HG03520 (cell line): ENCODE results near the gene RPP25L.

ENCODE experiments used
- ATAC-seq: cut with Tn5 transposase; IDR thresholded peaks from one replicate; pipeline ENCODE4 v1.9.1; 2021; ENCODE audit warnings: mild to moderate bottlenecking, moderate library complexity; ENCODE audit not compliant: unreplicated experiment

Gene RPP25L

GRCh38 chr9:34588671-34589635, 22.9 kb downstream of the RPP25L start:
- ATAC-seq: no peak

GRCh38 chr9:34587271-34587670, 24.6 kb downstream of the RPP25L start:
- ATAC-seq: no peak

DNA sequence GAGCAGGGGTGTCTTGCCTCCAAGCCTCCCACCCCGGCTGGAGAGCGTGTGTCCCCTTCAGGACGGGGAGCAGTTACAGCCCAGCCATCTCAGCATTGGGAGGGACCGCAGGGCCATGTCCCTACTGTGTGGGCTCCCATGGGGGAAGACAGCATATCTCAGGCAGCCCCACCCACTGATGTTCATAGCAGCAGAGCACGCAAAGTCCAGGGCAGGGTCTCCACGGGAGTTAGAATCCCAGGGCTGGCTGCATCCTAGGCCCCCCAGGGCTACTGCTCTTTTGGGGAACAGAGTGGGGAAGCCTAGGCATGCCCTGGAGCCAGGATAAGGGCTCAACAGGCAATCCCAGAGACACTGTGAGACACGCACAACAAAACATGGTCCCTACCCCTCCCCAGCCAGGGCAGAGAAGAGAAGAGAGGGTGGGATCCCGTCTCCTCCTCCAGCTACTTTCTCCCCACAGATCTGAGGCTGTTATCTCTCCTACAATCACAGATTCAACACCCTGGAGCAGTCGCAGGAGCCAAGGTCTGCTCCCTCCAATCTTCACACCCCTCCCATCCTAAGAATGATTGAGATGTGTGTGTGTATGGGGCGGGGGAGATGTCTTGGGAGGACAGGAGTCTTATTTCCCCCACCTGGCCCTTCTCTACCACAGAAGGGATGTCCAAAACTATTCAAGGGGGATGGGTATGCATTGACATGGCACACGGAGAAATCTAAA, 25.8 kb downstream of the RPP25L start:
- no peak for ATAC-seq

- ATAC-seq: no peak
Observed at GRCh38 chr9:34584970-34585369, 26.9 kb downstream of the RPP25L start.

DNA sequence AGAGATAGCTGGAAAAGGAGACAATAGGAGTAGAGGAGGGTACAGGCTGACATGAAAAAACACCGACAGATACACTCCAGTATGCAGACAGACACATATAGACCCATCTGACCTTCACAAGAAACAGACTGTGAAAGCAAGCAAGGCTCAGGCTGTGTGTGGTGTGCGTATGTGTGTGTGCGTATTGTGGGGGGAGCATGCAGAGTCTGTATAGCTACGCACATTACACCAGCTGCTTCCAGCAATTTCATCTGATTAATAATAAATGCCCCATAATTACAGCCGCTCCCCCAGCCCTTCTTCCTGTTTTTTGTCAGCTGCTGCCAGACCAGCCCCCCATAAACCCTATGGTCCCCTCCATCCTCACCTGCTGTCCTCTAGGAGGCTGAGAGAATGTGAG, 29.1 kb downstream of the RPP25L start:
- no peak for ATAC-seq

- ATAC-seq: no peak
Observed at GRCh38 chr9:34581318-34581717, 30.6 kb downstream of the RPP25L start.

GRCh38 chr9:34580358-34580757, 31.5 kb downstream of the RPP25L start:
- no peak for ATAC-seq

- ATAC-seq: no peak
Observed at GRCh38 chr9:34579808-34580163, 32.1 kb downstream of the RPP25L start.

DNA sequence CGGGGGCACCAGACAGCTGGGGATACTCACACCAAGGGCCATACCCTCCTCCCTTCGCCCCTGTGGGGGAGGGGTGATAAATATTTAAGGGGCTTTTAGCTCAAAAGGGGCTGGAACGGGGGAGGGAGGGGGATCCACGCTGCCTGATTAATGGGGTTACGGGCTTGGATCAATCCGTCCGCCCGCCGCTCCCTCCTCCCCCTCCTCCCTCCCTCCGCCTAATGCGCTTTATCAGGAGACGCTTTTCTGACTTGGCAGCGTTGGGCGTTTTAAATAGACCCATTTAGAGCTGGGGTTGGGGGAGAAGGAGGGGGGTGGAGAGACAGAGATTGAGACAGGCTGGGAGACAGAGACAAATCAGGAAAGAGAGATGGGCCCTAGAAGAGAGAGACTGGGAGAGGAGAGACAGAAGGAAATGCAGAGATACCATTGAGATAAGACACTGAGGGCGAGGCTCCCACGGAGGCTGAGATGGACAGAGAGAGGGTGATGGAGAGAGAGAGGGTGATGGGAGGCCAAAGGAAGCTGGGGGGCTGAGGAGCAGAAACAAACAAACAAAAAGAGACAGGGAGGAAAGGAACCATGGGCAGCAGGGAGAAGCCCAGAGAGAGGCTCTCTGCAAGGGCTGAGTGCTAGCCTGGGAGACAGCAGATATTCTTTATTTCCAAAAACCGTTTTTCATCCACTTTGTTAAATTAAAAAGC, 32.6 kb downstream of the RPP25L start:
- no peak for ATAC-seq

DNA sequence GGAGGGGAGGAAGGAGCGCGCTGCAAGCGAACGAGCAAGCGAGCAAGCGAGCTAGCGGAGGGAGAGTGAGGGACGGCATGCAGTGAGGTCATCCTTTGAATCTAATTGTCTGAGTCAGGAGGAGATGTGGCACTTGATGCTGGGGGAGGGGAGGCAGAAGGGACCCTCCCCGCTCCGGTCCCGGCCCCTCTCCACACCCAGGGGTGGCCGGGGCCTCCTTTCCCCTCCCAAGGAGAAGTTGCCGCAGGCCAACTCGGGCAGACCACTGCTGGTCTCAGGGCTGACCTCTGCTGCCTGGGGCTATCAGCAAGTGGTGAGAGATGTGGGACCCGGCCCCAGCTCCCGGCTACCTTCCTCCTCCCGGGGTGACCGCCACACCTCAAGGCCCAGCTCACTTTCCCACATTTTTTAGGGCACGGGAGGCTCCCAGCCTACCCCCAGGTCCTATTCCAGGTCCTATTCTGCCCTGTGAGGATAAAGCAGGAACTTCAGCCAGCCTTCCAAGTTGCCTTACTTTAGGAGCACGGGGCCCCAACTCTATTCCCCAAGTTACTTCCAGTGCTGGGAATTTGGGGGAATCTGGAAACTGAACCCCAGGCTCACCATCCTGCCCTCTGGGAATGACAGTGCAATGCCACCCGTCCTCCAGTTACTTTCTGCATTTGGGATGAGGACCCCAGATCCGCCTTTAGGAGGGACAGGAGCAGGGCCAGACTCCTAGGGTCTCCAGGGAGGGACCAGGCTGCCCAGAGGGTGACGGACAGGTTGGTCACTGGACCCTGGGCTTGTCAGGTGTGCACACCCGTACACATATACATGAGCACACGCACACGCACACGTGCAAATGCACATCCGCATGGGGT, 33.4 kb downstream of the RPP25L start:
- no peak for ATAC-seq

DNA sequence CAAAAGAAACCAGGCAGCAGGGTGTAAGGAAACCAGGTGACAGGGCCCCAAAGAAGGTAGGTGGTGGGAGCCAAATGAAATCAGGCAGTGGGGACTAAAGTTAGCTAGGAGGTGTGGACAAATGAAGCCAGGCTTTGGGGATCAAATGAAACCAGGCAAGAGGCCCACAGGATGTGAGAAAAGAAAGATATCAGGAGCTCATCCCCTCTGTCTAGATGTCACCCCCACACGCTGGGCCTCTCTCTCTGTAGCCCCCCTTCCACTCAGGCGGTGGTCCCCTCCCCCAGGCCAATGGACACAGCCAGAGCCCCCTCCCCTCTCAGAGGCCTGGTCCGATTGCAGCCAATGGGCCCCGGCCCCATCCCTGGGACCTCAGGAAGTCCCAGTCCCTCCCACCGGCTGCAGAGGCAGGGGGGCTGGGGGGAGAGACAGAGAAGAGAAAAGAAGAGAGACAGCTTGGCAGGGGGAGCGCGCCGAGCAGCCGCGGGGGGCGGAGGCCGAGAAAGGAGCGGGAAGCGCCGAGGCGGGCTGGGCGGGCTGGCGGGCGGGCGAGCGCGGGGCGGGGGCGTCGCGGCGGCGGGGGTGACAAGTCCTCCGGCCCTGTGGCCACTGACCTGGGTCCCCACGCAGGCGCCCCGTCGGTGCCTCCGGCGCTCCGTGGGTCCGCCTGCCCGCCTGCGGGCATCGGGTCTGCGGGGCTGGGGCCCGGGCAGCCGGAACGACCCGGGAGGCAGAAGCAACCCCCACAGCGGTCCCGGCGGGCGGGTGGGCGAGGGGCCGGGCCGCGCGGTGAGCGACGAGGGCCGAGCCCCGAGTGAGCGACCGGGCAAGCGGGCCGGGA, 34.3 kb downstream of the RPP25L start:
- no peak for ATAC-seq

GRCh38 chr9:34576597-34577399, 35.1 kb downstream of the RPP25L start:
- no peak for ATAC-seq

DNA sequence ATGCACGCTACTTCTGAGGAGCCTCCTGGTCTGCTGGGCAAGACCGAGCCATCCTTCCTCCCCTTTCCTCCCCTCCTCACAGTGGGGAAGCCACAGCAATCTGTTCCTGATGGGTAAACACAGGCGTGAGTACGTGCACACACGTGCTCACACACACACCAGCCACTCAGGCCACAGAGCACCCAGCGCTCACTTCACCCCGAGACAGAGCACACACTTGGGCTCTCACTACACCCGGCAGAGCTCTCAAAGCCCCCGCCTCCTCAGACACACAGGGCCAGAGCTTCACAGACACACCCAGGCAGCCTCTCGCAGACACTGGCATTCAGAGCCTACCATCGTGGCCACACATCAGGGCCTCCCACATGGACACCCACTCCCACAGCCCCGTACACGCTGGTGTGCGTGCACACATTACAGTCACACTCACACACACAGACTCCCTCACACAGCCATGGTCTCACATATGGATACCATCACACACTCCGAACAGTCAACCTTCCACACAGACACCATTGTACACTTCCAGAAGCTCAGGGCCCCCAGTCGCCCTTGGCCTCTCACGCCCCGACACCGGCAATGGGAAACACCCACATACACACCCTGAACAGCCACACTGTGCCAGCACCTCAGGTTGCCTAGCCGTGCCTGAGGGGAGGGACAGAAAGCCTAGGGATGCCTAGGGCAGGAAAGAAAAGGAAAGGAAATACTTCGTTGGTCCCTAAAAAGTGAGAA, 35.9 kb downstream of the RPP25L start:
- no peak for ATAC-seq

DNA sequence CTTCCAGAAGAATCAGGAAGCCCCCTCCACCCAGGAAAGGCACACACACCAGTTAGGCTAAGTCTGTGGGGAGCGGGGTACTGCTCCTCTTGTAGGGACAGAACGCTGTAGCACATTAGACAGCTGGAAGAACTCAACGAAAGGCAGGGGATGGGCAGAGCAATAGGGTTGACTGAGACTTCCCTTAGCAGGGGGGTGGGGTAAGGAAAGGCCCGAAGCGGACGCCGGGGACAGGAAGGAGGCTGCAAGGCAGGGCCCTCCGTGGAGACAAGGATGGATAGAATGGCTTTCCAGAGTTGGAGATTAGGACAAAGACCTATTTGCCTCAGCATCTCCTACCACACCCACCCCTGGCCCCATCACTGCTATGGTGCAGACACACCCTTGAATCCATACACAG, 36.7 kb downstream of the RPP25L start:
- no peak for ATAC-seq

DNA sequence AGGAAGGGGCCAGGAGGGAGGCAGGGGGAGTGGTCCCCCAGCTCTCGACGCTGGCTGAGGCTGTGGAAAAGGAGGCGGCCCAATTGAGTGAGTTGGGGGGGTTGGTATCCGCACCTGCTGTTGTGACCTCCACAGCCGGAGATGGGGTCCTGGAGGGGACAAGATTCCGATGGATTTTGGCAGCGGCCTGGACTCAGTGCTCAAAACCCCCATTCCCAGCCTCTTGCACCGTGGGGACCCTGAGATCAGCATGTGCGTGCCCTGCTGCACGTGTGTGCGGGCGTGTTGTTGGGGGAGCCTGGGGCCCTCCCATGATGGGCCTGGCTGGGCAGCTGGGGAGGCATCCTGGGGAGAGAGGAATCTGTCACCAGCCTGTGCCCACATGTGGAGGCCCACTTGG, 37.3 kb downstream of the RPP25L start:
- ATAC-seq: no peak

DNA sequence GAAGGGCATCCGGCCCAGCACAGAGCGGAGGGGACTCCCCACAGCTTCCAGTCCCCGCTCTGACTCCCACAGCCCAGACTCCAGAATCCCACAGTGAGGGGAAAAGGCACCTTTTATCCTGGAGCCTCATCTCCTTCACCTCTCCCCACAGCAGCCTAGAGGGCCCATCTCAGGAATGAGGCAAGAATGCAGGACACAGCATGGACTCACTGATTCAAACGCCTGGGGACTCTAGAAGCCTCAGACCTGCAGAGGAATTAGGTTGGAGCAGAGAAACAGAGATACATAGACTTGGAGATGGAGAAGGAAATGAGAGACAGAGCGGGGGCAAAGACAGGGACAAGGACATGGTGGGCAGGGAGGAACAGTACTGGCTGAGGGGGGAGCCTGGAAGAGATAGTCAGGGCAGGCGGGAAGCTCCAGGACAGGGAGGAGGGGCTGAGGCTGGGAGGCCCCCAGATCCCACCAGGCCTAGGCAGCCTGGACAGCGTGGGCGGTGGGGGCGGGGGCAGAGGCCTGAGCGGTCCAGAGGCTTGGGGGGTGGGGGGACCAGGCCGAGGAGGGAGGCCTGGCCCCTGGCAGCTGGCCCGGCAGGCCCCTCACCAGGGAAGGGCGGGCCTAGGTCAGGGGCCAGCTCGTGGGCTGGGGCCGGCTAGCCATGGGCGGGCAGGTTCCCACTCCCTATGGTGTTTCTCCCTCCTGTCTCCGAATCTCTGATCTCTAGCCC, 38.1 kb downstream of the RPP25L start:
- no peak for ATAC-seq

DNA sequence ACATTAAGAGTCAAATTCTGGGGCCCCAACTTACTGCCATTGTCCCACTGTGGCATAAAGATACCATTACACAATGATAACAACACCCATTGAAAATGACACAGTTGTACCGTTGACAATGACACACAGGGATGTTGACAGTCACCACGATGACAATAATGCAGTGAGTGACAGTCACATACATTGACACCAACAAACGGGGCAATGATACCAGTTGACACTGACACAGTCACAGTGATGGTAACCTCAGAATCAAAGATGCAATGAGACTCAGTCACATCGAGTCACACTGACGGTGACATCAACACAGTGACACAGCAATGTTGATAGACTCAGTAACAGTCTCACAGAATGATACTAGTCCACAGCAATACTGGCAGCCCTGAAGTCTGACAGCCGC, 39.3 kb downstream of the RPP25L start:
- no peak for ATAC-seq

GRCh38 chr9:34572092-34572491, 39.8 kb downstream of the RPP25L start:
- no peak for ATAC-seq
